ENCODE measurements around the gene SLC49A3. TPM values are rescaled to one million over a fixed set of nuclear protein-coding genes. Genes with fewer than 3 reads are reported as not detected.

The SLC49A3 gene
- total RNA-seq, 1 donor from 2014 or later: 6.2 TPM

DNA sequence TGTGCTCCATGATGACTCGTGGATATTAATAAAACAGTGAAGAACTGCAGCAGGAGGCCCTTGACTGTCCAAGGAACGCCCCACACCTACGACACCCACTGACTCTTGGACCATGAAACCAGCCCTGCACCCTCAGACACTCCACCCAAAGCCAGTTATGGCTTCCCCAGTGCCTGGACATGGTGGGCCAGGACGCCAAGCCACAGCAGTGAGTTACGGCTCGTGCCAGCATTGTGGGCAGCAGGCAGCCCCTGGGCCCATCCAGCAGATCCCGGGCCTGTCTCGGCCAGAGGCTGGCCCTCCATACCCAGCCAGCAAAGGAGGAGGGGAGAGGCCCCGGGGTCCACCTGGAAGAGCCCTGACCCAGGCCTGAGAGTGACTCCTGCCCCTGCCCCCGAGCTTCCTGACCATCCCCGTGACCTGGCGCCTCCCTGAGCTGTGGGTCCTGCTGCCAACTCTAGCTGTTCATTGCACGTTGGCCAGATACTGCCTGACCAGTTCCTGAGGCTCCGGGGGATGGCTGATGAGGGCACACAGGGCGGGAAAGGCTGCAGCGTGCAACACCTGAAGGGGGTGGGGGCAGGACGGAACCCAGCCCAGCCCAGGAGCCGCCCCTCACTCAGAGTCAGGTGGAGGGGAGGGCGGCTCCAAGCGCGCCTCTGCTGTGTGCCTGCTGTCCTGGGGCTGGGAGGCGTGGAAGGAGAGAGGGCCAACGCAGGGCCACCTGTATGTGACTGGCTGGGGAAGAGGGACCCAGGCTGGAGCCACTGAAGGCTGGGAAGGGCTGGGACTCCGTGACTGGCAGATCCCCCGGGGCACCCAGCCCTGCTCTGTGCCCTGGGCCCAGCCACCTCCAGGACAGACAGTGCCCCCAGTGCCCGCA, 739 bp downstream of the SLC49A3 start:
- Histone ChIP-seq H3K4me3 (ENCODE audit: insufficient read depth, low read depth, low read length) (peak overlapping the region; percentile 17), H4K20me1 (ENCODE audit: insufficient read depth, low read length) (no peaks in the 10 kb centered on the region), H3K9ac (ENCODE audit: low read length) (peak overlapping the region; percentile 53), H3K27me3 (ENCODE audit: insufficient read depth, low read length) (peaks cover 3% of the 10 kb centered on the region), H3K4me2 (ENCODE audit: low read length) (peak overlapping the region; percentile 76), H3K9me3 (ENCODE audit: insufficient read depth, low read depth, low read length) (no peaks in the 10 kb centered on the region), H2AFZ (ENCODE audit: low read depth, low read length) (peak overlapping the region; percentile 69), H3K36me3 (ENCODE audit: insufficient read depth, low read length) (no peaks in the 10 kb centered on the region), H3K4me1 (ENCODE audit: insufficient read depth, low read length) (peaks cover 25% of the 10 kb centered on the region), H3K79me2 (ENCODE audit: insufficient read depth, low read length) (no peaks in the 10 kb centered on the region), H3K27ac (ENCODE audit: low read depth, low read length) (peak overlapping the region; percentile 60)
- TF ChIP-seq, protein P1, sequence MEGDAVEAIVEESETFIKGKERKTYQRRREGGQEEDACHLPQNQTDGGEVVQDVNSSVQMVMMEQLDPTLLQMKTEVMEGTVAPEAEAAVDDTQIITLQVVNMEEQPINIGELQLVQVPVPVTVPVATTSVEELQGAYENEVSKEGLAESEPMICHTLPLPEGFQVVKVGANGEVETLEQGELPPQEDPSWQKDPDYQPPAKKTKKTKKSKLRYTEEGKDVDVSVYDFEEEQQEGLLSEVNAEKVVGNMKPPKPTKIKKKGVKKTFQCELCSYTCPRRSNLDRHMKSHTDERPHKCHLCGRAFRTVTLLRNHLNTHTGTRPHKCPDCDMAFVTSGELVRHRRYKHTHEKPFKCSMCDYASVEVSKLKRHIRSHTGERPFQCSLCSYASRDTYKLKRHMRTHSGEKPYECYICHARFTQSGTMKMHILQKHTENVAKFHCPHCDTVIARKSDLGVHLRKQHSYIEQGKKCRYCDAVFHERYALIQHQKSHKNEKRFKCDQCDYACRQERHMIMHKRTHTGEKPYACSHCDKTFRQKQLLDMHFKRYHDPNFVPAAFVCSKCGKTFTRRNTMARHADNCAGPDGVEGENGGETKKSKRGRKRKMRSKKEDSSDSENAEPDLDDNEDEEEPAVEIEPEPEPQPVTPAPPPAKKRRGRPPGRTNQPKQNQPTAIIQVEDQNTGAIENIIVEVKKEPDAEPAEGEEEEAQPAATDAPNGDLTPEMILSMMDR (IDR thresholded peaks at IDR 0.05; ENCODE audit: insufficient read depth, low read depth, low read length): no peak
- TF ChIP-seq EZH2 (IDR thresholded peaks at IDR 0.05; ENCODE audit: insufficient read depth, low read length): no peak
- Mint-ChIP-seq H3K4me1 (ENCODE audit: low read depth, unreplicated experiment) (peaks cover 17% of the 10 kb centered on the region), H3K27me3 (ENCODE audit: low read depth, unreplicated experiment) (peaks cover 3% of the 10 kb centered on the region), H3K27ac (ENCODE audit: unreplicated experiment) (peak overlapping the region; percentile 97), H3K4me3 (ENCODE audit: unreplicated experiment) (peak overlapping the region; percentile 68), H3K9me3 (ENCODE audit: unreplicated experiment) (no peaks in the 10 kb centered on the region), H3K36me3 (ENCODE audit: low read depth, unreplicated experiment) (peaks cover 4% of the 10 kb centered on the region)
- FAIRE-seq: no peak
- no peak for DNase-seq (ENCODE audit: low read depth)

DNA sequence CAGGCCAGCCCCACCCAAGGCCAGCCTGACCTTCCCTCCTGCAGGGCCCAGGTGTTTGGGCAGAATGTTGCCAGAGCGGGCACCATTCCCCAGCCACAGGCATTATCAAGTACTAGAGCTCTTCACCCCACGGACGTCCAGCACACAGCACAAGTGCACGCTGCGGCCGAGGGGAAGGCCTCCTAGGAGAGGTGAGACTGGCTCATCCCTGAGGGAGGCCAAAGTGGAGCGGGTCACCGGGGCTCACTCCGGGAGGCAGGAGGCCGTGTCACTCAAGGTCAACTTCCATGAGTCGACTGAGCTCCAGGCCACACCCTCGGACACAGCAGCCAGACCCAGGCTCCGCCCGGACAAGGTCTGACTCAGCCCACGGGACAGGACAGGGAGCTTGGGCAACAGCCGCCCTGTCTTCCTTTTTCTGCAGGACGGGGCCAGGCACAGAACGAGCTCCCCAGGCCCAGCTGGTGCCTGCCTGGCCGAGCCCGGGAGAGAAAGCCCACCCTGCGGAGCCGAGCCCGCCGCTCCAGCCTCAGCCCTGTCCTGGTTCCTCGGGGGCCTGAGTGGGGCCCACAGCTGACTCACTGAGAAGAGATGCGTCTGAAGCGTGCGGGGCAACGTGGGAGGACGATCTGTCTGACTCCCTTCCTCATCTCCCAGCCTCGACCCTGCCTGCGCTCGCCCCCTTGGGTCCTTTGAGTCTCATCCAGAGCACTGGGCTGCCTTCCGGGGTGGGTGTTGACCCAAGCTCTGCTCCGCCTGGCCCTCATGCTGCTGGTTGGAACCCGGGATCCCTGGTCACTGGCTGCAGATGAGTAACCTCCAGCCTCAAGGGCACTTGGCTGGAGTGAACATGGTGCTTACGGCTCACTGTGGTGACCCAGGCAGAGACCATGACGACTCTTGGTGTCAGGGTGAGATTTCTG, 1.6 kb downstream of the SLC49A3 start:
- H3K27me3 Mint-ChIP-seq (ENCODE audit: low read depth, unreplicated experiment): peaks cover 3% of the 10 kb centered on the region
- DNase-seq (ENCODE audit: low read depth) (peak; percentile 75), FAIRE-seq (peak; percentile 80)
- H4K20me1 ChIP-seq (ENCODE audit: insufficient read depth, low read length): no peaks in the 10 kb centered on the region
- no peaks in the 10 kb centered on the region for H3K27me3 ChIP-seq (ENCODE audit: insufficient read depth, low read length)
- H3K36me3 ChIP-seq (ENCODE audit: insufficient read depth, low read length): no peaks in the 10 kb centered on the region
- H3K36me3 Mint-ChIP-seq (ENCODE audit: low read depth, unreplicated experiment): peaks cover 4% of the 10 kb centered on the region
- H3K4me3 ChIP-seq (ENCODE audit: insufficient read depth, low read depth, low read length): no peak overlapping the region
- H3K9ac ChIP-seq (ENCODE audit: low read length): peak overlapping the region; percentile 53
- H3K9me3 Mint-ChIP-seq (ENCODE audit: unreplicated experiment): no peaks in the 10 kb centered on the region
- no peaks in the 10 kb centered on the region for H3K9me3 ChIP-seq (ENCODE audit: insufficient read depth, low read depth, low read length)
- TF ChIP-seq, protein P1 (IDR thresholded peaks at IDR 0.05; ENCODE audit: insufficient read depth, low read depth, low read length): no peak
- no peak for TF ChIP-seq EZH2 (IDR thresholded peaks at IDR 0.05; ENCODE audit: insufficient read depth, low read length)
- H2AFZ ChIP-seq (ENCODE audit: low read depth, low read length): peak overlapping the region; percentile 69
- H3K4me2 ChIP-seq (ENCODE audit: low read length): peak overlapping the region; percentile 76
- peak overlapping the region; percentile 97 for H3K27ac Mint-ChIP-seq (ENCODE audit: unreplicated experiment)
- no peaks in the 10 kb centered on the region for H3K79me2 ChIP-seq (ENCODE audit: insufficient read depth, low read length)
- H3K27ac ChIP-seq (ENCODE audit: low read depth, low read length): peak overlapping the region; percentile 60
- H3K4me3 Mint-ChIP-seq (ENCODE audit: unreplicated experiment): peak overlapping the region; percentile 68
- H3K4me1 ChIP-seq (ENCODE audit: insufficient read depth, low read length): peaks cover 25% of the 10 kb centered on the region
- peaks cover 16% of the 10 kb centered on the region for H3K4me1 Mint-ChIP-seq (ENCODE audit: low read depth, unreplicated experiment)
